Rectal smooth muscle tissue (tissue), 1 donor: ENCODE data around the gene ESPNL.
"Not testable (repeated sequence)": the region's sequence is repeated elsewhere in the genome, so short reads cannot be mapped to it uniquely, and the experiment has no call there.

ENCODE experiments used
- H3K27ac ChIP-seq: one replicate; pipeline ENCODE4 v1.7.0; 2013; ENCODE audit warnings: low read depth, low read length, inconsistent platforms
- H3K27me3 ChIP-seq: one replicate; pipeline ENCODE4 v1.7.0; 2013; ENCODE audit warnings: low read length; ENCODE audit not compliant: control insufficient read depth, insufficient read depth
- H3K36me3 ChIP-seq: one replicate; pipeline ENCODE4 v1.7.0; 2013; ENCODE audit warnings: low read length; ENCODE audit not compliant: control insufficient read depth, insufficient read depth
- H3K4me1 ChIP-seq: one replicate; pipeline ENCODE4 v1.7.0; 2013; ENCODE audit warnings: low read length; ENCODE audit not compliant: control insufficient read depth, insufficient read depth
- H3K4me3 ChIP-seq: one replicate; pipeline ENCODE4 v1.7.0; 2013; ENCODE audit warnings: low read length
- H3K9ac ChIP-seq: one replicate; pipeline ENCODE4 v1.7.0; 2013; ENCODE audit warnings: low read length

Gene ESPNL

GRCh38 chr2:238065071-238065846, 34.9 kb upstream of the ESPNL start:
- Histone ChIP-seq H3K4me1 (no peaks in the 10 kb centered on the region), H3K27ac (no peak overlapping the region), H3K9ac (no peak overlapping the region), H3K4me3 (no peak overlapping the region), H3K36me3 (no peaks in the 10 kb centered on the region), H3K27me3 (no peaks in the 10 kb centered on the region)

GRCh38 chr2:238066218-238066617, 33.9 kb upstream of the ESPNL start:
- Histone ChIP-seq H3K4me3 (no peak overlapping the region), H3K27me3 (no peaks in the 10 kb centered on the region), H3K4me1 (no peaks in the 10 kb centered on the region), H3K9ac (no peak overlapping the region), H3K36me3 (no peaks in the 10 kb centered on the region), H3K27ac (no peak overlapping the region)

- H3K4me1 ChIP-seq, H3K27ac ChIP-seq, H3K36me3 ChIP-seq, H3K27me3 ChIP-seq, H3K9ac ChIP-seq, H3K4me3 ChIP-seq: not testable (repeated sequence)
These were observed 33.4 kb upstream of the ESPNL start for GRCh38 chr2:238066718-238067117.

- Histone ChIP-seq H3K36me3 (no peaks in the 10 kb centered on the region), H3K27ac (no peak overlapping the region), H3K4me3 (no peak overlapping the region), H3K9ac (no peak overlapping the region), H3K27me3 (no peaks in the 10 kb centered on the region), H3K4me1 (no peaks in the 10 kb centered on the region)
These were observed 32.2 kb upstream of the ESPNL start for GRCh38 chr2:238067939-238068338.

- H3K27me3 ChIP-seq, result no peaks in the 10 kb centered on the region
- no peaks in the 10 kb centered on the region for H3K4me1 ChIP-seq
- H3K27ac ChIP-seq, result no peak overlapping the region
- H3K4me3 ChIP-seq, result no peak overlapping the region
- H3K36me3 ChIP-seq, result no peaks in the 10 kb centered on the region
- no peak overlapping the region for H3K9ac ChIP-seq
These were observed 31.0 kb upstream of the ESPNL start for GRCh38 chr2:238069021-238069709.

- H3K4me1 ChIP-seq, result no peaks in the 10 kb centered on the region
- H3K4me3 ChIP-seq, result no peak overlapping the region
- no peak overlapping the region for H3K9ac ChIP-seq
- H3K27ac ChIP-seq, result no peak overlapping the region
- no peaks in the 10 kb centered on the region for H3K27me3 ChIP-seq
- no peaks in the 10 kb centered on the region for H3K36me3 ChIP-seq
These were observed 30.3 kb upstream of the ESPNL start for GRCh38 chr2:238069877-238070276.

- no peak overlapping the region for H3K27ac ChIP-seq
- no peaks in the 10 kb centered on the region for H3K27me3 ChIP-seq
- H3K4me3 ChIP-seq, result no peak overlapping the region
- no peaks in the 10 kb centered on the region for H3K4me1 ChIP-seq
- H3K36me3 ChIP-seq, result no peaks in the 10 kb centered on the region
- no peak overlapping the region for H3K9ac ChIP-seq
These were observed 24.7 kb upstream of the ESPNL start for GRCh38 chr2:238075397-238075796.

- Histone ChIP-seq H3K4me3 (no peak overlapping the region), H3K36me3 (no peaks in the 10 kb centered on the region), H3K4me1 (no peaks in the 10 kb centered on the region), H3K9ac (no peak overlapping the region), H3K27me3 (no peaks in the 10 kb centered on the region), H3K27ac (no peak overlapping the region)
These were observed 22.8 kb upstream of the ESPNL start for GRCh38 chr2:238077292-238077691.

- H3K9ac ChIP-seq, result no peak overlapping the region
- H3K27ac ChIP-seq, result no peak overlapping the region
- H3K27me3 ChIP-seq, result no peaks in the 10 kb centered on the region
- no peaks in the 10 kb centered on the region for H3K4me1 ChIP-seq
- no peak overlapping the region for H3K4me3 ChIP-seq
- H3K36me3 ChIP-seq, result no peaks in the 10 kb centered on the region
These were observed 20.2 kb upstream of the ESPNL start for GRCh38 chr2:238079874-238080327.

GRCh38 chr2:238080518-238080917, 19.6 kb upstream of the ESPNL start:
- Histone ChIP-seq H3K27ac (no peak overlapping the region), H3K36me3 (no peaks in the 10 kb centered on the region), H3K9ac (no peak overlapping the region), H3K4me3 (no peak overlapping the region), H3K27me3 (no peaks in the 10 kb centered on the region), H3K4me1 (no peaks in the 10 kb centered on the region)

GRCh38 chr2:238081150-238081549, 19.0 kb upstream of the ESPNL start:
- Histone ChIP-seq H3K4me3 (no peak overlapping the region), H3K9ac (no peak overlapping the region), H3K36me3 (no peaks in the 10 kb centered on the region), H3K27me3 (no peaks in the 10 kb centered on the region), H3K27ac (no peak overlapping the region), H3K4me1 (no peaks in the 10 kb centered on the region)

GRCh38 chr2:238081561-238081960, 18.6 kb upstream of the ESPNL start:
- Histone ChIP-seq H3K36me3 (no peaks in the 10 kb centered on the region), H3K4me3 (no peak overlapping the region), H3K27ac (no peak overlapping the region), H3K27me3 (no peaks in the 10 kb centered on the region), H3K9ac (no peak overlapping the region), H3K4me1 (no peaks in the 10 kb centered on the region)

GRCh38 chr2:238082151-238082550, 18.0 kb upstream of the ESPNL start:
- Histone ChIP-seq H3K9ac (no peak overlapping the region), H3K36me3 (no peaks in the 10 kb centered on the region), H3K4me1 (no peaks in the 10 kb centered on the region), H3K27ac (no peak overlapping the region), H3K27me3 (no peaks in the 10 kb centered on the region), H3K4me3 (no peak overlapping the region)
